HG03066 (cell line): ENCODE results near the gene CTNND2.
"Not testable (repeated sequence)": the region's sequence is repeated elsewhere in the genome, so short reads cannot be mapped to it uniquely, and the experiment has no call there.

Experiments
- ATAC-seq: cut with Tn5 transposase; IDR thresholded peaks from one replicate; pipeline ENCODE4 v1.9.1; 2021; ENCODE audit warnings: low read depth; ENCODE audit not compliant: unreplicated experiment

The CTNND2 gene

DNA sequence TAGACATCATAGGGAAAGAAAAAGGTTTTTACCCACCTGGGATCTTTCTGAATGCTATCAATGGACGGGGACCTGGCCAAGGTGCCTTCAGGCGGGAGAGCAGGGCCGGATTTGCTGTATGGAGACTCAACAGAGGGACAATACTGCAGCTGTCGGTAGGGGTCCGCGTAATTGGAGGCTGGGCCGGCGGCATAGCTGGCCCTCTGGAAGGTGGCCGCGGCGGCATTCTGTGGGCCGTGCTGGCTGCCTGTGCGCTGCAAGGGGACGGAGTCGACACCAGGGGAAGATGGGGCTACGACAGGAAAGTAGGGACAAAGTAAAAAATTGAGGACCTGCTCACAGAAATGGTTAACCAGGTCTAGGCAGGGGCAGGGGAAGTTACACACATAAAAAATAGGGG, 557.9 kb downstream of the CTNND2 start:
- ATAC-seq: no peak

DNA sequence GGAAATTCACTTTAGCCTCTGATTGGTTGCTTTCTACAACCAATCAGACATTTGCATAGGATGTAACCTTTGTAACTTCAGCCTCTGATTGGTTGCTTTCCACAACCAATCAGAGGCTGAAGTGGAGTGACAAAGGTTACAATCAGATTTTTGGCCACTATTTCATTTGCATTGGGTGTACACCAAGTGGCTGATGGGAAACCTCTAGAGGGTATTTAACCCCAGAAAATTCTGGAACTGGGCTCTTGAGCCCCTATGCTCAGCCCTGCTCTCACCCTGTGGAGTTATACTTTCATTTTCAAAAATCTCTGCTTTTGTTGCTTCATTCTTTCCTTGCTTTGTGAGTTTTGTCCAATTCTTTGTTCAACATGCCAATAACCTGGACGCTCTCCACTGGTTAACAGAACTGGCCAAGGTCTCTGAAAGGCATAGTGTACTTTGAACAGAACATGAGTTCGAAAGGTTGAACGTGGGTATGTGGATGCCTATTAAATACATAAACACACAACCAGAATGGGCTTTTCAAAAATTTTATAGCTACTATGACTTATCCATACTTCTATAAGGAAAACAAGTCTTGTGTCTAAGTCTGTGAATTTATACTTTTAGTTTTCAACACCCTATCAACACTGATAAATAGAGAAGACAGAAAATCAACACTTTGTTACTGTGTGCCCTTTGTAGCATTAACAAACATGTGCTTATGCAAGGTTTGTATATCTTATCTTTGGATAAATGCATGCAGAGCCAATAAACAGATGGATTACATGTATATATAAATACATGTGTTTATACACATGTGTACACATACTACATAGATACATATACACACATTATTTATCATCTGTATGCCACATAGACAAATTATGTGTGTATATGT, 568.1 kb downstream of the CTNND2 start:
- ATAC-seq: no peak

DNA sequence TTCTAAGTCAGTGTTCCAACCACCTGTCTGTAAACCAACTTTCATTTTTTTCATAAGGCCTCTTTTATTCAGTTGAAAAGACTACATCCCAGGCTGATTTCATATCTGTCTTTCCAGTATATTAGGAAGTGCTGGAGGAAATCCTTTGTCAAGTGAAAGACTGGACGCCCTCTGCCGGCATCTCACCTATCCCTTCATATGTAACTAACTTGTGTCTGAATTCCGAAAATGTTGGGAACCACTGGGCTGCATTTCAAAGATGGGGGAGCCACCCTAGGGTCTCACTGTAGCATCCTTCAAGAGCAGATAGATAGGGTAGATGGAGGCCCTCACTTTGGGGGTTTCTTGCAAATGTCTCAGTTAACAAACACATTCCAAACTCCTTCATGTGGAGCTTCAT, 569.8 kb downstream of the CTNND2 start:
- no peak for ATAC-seq

DNA sequence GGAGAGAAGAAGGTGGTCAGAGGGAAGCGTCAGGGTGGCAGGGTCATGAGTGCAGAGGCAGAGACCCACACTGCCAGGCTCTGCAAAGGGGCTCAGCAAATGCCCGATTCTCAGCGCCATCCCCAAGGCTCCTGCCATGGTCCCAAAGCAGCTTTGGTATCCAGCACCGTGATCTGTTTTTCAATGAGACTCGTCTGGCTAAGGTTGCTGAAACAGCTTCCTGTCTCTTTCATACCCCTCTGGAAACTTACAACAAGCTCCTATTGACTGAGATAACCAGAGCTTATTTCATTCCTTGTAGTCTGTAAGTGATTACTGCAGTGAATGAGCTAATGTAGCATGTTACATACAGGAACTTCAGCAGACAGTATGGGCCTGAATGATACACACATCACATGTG, 574.6 kb downstream of the CTNND2 start:
- ATAC-seq: no peak

DNA sequence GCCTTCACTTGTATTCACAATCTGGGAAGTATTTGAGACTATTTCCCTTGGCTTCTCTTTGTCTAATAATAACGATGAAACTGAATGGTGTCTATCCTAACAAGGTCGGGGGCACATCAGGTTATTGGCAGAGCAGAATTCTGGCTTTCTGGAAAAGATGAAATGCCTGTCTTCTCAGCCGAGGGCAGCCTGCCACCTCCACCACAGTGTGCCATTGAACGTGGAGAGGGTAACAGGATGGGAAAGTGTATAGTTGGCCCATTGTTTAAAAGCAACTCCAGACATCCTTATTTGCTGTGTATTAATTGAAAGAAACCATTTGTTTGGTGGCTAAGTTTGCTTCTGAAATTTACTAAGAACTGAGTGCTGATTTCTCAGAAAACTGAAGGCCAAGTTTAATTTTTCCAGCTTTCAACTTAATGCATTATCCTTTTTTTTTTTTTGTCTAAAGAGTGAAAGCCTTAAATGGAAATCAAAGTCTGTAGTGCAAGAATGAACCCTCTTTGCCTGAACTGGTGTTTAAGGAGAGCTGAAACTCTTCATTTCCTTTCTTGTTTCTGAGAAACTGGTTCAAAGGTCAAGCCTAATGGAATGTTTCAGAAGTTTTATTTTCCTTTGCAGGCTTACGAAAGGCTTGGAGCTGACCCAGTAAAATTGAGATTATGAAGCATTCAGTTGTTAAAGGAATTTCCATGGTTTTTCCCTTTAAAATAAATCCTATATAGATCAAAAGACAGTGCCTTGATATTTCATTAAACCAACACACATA, 579.5 kb downstream of the CTNND2 start:
- ATAC-seq: no peak

DNA sequence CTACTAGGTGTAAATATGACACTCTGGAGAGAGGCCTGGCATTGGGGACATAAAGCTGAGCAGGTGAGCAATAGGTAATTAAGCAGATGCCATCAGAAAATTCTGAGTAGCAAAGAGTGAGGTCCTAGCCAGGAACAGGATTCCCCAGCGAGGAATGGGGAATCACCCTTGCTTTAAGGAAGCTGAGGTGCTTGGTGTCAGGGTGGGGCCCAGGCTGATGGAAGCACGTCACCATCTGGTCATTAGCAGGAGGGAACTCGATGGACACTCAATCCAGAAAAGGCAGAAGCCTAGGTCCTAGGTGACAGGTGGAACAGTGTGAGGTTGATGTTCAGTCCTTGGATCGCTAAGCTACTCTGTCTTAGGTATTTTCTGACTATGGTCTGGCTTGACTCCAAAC, 580.5 kb downstream of the CTNND2 start:
- no peak for ATAC-seq

DNA sequence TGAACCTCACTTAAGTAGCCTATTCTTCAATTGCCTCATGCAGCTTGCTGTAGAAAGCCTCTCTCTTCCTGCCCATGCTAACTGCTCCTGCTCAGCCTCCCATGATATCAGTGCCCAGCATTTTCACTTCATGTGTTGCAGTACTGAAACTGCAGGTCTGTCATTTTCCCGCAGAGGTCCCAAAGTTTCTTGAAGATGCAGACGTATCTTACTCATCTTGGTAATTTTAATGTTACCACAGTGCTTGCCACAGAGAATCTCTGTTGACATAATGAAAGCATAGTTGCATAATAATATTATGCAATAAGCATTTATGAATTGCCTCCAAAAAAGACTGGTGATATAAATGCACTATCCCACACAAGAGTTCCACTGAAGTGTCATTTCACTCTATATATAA, 582.1 kb downstream of the CTNND2 start:
- no peak for ATAC-seq

DNA sequence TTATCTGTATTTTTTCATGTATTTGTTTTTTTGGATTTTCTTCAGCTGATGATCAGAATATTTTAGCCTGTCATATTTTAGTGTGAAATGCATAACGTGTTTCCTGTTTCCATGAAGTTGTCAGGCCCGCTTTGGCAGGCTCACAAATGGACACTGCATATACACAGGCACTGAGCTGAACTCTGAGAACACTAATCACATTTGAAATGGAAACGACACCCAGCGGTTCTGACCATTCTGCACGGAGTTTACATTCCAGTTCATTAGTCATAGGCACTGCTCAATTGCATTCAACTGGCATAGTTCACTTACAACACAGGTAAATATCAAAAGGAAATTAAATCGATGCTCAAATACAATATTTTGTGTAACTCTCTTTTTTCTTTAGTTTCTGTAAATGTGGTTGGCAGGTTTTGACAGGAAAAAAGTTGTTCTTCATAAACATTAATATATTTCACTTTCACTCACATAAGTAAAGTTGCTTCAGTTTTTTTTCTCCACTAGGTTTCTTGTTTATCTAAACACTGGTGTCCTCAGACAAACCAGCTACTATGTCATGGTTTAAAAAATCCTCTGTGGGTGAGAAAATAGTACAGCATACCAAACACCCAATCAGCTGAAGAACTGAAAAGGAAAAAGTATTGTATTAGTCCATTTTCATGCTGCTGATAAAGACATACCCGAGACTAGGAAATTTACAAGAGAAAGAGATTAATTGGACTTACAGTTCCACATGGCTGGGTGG, 584.2 kb downstream of the CTNND2 start:
- no peak for ATAC-seq

DNA sequence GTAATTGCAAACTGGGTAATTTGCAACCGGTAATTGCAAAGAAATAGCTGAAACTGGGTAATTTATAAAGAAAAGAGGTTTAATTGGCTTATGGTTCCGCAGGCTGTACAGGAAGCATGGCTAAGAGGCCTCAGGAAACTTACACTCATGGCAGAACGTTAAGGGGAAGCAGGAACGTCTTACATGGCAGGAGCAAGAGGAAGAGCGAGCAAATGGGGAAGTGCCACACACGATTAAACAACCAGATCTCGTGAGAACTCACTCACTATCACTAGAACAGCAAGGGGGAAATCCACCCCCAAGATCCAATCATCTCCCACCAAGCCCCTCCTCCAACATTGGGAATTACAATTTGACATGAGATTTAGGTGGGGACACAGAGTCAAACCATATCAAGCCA, 590.6 kb downstream of the CTNND2 start:
- ATAC-seq: not testable (repeated sequence)

DNA sequence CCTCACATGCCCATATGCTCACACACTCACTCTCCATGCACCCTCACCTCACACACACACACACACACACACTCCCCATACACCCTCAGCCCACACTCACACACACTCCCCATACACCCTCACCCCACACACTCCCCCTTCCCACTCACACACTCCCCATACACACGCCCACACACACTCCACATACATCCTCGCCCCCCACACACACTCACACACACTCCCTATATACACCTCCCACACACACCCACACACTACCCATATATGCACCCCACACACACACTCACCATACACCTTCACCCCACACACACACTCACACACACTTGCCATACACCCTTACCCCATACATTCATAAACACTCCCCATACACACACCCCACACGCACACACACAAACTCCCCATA, 592.5 kb downstream of the CTNND2 start:
- ATAC-seq: no peak

DNA sequence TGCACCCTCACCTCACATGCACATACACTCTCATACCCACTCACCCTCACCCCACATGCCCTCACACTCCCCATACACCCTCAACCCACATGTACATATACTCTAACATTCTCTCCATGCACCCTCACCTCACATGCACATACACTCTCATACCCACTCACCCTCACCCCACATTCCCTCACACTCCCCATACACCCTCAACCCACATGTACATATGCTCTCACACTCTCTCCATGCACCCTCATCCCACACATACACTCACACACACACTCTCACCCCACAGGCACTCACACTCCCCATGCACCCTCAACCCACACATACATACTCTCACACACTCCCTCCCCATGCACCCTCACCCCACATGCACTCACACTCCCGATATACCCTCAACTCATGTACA, 593.0 kb downstream of the CTNND2 start:
- ATAC-seq: no peak

DNA sequence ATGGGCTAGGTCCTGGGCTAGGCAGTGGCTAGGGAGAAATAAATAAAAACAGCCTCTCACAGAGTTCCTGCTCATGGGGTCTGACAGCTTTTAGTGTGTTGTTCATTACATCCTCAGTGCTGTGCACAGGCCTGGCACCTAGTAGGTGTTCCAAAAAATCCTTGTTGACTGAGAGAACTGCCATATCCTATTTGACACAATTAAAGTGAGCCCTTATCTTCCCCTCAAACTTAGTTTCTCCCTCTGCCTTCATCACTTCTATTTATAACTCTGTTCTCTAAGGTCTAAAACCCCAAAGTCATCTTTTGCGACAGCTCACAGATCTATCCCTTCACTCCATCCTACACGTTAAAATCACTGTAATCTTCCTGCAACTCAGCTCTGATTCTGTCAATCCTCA, 594.1 kb downstream of the CTNND2 start:
- ATAC-seq: no peak

DNA sequence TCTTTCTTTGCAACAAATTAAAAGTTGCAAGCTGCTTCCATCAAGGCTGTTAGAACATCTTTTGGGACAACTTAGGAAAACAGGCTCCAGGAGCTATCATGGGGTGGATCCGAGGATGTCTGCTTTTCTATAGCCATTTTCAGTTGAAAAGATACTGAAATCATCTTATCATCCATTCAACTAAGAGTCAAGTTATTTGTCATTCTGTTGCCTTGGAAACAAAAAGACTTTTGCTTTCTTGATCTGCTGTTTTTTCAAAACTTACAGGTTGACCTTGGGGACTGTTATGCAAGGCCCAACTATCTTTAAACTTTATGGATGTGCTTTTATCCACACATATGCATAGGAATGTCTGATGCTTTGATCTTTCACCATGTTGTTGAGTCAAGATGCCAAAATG, 597.9 kb downstream of the CTNND2 start:
- no peak for ATAC-seq

DNA sequence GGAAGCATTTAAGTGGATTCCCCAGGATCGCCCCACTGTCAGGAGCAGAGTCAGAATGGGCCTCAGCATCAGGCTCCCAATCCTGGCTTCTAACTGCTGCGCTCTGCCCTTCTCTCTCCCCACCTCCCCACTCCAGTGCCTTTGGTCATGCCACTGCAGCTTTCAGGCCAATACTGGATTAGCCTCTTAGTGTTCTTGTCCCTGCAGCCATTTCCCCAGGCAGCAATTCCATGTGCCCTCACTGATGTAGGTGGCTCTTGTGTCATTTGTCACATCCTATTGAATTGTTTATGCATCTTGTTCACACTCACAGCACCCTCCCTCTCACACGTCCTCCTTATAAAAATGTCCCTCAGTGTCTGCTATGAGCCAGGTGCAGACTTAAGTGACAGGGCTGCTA, 599.0 kb downstream of the CTNND2 start:
- no peak for ATAC-seq

DNA sequence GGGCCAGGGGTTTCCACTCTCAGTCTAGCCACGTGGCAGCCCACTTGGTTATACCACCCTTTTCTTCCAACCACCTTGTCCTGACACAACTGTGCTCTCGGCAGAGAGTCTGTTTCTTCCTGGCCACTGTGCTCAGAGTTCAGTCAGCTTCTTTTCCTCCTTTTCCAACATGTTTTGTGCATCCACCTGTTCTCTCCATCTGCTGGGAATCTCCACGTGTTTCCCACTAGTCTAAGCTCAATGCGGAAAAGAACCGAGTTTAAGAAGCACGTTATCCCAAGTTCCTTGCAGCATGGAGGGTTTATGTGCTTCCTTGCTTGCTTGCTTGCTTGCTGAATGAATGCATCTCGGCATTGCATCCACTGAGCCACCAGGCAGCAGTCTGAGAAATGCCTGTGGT, 599.6 kb downstream of the CTNND2 start:
- ATAC-seq: no peak

DNA sequence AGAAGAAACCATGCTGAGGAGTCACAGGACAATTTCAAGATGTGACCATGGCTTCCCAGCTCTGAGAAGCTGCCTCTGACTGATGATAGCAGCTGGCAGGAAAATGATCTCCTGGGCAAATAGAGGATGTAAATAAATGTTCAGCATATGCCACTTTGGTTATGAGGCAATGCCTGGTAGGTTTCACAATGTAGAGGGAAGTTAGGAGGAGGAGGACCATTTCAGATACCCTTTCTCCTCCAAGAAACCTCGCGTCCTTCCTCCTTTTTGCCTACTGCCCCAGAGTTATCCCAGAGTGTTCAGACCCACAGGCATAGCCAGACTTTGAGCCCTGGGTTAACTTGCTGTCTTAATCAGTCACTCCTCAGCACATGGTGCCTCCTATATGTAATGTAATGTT, 601.6 kb downstream of the CTNND2 start:
- no peak for ATAC-seq

DNA sequence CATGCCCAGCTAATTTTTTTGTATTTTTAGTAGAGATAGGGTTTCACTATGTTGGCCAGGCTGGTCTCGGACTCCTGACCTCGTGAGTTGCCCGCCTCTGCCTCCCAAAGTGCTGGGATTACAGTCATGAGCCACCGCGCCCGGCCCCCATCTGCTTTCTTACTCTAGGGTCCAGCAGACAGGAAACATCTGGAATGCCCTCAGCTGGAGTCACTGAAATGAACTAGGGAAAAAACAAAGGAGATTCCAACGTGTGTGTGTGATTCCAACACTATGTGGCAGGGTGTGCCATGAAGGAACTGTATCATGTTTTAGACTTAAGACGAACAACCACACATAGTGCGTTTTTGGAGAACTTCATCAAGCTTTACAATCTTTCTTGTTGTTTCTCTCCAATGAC, 603.1 kb downstream of the CTNND2 start:
- no peak for ATAC-seq

DNA sequence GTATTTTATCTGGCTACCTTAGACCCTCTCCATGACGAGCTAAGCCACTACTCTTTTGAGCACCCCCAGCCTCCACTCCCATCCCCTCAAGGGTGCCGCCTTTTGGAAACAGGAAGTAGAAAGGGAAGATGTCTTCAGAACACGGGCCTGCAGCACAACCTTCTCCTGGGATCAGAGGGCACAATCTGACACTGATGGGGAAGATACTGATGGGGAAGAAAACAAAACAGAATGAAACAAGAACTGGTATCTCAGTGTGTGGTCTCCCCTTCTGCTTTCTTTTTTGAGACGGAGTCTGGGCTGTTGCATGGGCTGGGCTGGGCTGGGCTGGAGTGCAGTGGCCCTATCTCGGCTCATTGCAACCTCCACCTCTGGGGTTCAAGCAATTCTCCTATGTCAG, 603.5 kb downstream of the CTNND2 start:
- no peak for ATAC-seq

DNA sequence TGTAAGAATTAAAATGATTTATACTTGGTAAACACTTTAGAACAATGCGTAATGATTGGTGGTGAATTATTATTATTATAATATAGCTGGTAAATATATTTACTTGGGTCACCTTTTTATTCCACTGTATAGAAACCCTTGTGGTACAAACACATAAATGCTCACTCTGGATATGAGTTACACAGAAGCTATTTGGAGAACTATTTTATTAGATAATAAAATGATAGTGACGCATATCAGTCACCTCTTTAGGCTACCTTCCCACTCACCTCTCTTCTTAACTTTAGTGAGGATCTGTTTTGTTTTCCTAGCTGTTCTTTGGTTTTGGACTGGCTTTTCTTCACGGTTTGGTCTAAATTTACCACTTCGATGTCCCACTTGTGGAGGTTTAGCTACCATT, 605.4 kb downstream of the CTNND2 start:
- no peak for ATAC-seq

DNA sequence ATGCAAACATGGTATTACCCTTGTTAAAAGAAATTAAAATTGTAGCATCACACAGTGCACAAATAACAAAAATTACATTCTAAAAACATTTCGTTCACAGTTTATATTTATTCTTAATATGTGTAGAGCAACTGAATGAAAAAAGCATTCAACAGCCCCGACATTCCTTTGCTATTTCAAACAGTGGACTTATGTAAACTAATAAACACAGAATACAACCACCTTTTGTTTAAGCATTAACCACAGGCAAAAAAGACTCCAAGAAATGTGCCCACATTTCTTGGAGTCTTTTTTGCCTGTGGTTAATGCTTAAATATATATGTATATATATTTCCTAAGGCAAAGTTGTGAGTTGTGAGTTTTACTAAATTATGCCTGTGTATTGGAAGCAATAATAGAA, 610.7 kb downstream of the CTNND2 start:
- no peak for ATAC-seq

DNA sequence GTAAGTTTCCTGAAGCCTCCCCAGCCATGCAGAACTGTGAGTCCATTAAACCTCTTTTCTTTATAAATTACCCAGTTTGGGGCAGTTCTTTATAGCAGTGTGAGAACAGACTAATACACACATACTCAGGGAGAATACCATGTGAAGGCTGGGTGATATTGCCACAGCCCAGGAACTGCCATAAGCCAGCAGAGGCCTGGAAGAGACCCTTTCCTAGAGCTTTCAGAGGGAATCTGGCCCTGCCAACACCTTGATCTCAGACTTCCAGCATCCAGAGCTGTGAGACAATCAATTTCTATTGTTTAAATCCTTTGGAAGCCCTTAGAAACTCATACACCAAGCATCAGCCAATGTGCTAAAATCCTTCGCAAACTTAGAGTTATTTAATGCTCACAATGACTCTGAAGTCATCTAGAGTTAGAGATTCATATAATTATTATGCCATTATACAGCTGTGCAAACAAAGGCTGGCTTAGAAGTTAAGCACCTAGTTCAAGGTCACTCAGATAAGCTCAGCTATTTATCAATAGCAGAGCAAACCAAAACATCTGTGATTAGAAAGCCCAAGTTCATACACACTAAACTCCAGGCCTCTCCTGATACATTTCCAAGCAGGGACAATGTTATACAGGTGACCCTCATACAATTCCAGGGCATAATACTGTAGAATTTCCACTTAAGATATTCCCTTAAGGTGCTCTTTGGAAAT, 611.4 kb downstream of the CTNND2 start:
- ATAC-seq: no peak
